Medulla oblongata (tissue), 1 donor: ENCODE results near the gene FAM110C.
"Not testable (repeated sequence)": the region's sequence is repeated elsewhere in the genome, so short reads cannot be mapped to it uniquely, and the experiment has no call there.

Experiments used
- DNase-seq: peaks from one replicate; pipeline ENCODE4 v3.0.0-alpha.2; 2015; ENCODE audit errors: extremely low spot score

The FAM110C gene

GRCh38 chr2:46471-47345 lies at the start of gene FAM110C:
Gene FAM110C, minus strand, starts transcription at chr2:46505. Its CDS starts 120 bp downstream, at chr2:46385.
- peak; percentile 60 for DNase-seq

- no peak for DNase-seq
Observed at GRCh38 chr2:92326-92725, 46.0 kb upstream of the FAM110C start.

- no peak for DNase-seq
Observed at GRCh38 chr2:90645-91312, 44.5 kb upstream of the FAM110C start.

- no peak for DNase-seq
Observed at GRCh38 chr2:85761-86160, 39.5 kb upstream of the FAM110C start.

- DNase-seq: no peak
Observed at GRCh38 chr2:84121-84520, 37.8 kb upstream of the FAM110C start.

- no peak for DNase-seq
Observed at GRCh38 chr2:80971-81736, 34.8 kb upstream of the FAM110C start.

GRCh38 chr2:80378-80777 lies 34.1 kb upstream of the FAM110C start:
- no peak for DNase-seq

- DNase-seq: no peak
Observed at GRCh38 chr2:71309-72035, 25.2 kb upstream of the FAM110C start.

GRCh38 chr2:69366-70344 lies 23.4 kb upstream of the FAM110C start:
- DNase-seq: no peak

GRCh38 chr2:68637-69036 lies 22.3 kb upstream of the FAM110C start:
- not testable (repeated sequence) for DNase-seq

- no peak for DNase-seq
Observed at GRCh38 chr2:66853-67252, 20.5 kb upstream of the FAM110C start.

GRCh38 chr2:65121-65520 lies 18.8 kb upstream of the FAM110C start:
- DNase-seq: no peak

GRCh38 chr2:55587-56448 lies 9.5 kb upstream of the FAM110C start:
- DNase-seq: no peak

GRCh38 chr2:51613-52012 lies 5.3 kb upstream of the FAM110C start:
- DNase-seq: no peak

- no peak for DNase-seq
Observed at GRCh38 chr2:47737-48136, 1.4 kb upstream of the FAM110C start.

GRCh38 chr2:47346-47725 lies 1.0 kb upstream of the FAM110C start:
- no peak for DNase-seq

- DNase-seq: no peak
Observed at GRCh38 chr2:46131-46470, 204 bp downstream of the FAM110C start.

- no peak for DNase-seq
Observed at GRCh38 chr2:45342-46130, 769 bp downstream of the FAM110C start.
